ENCODE results near the gene HOOK1. TPM values are rescaled to one million over a fixed set of nuclear protein-coding genes. Genes with fewer than 3 reads are reported as not detected.
"Not testable (repeated sequence)": the region's sequence is repeated elsewhere in the genome, so short reads cannot be mapped to it uniquely, and the experiment has no call there.

Gene HOOK1
- polyA plus RNA-seq, 10 donors, result 1.2 to 4.5 (median 2.3) TPM

DNA sequence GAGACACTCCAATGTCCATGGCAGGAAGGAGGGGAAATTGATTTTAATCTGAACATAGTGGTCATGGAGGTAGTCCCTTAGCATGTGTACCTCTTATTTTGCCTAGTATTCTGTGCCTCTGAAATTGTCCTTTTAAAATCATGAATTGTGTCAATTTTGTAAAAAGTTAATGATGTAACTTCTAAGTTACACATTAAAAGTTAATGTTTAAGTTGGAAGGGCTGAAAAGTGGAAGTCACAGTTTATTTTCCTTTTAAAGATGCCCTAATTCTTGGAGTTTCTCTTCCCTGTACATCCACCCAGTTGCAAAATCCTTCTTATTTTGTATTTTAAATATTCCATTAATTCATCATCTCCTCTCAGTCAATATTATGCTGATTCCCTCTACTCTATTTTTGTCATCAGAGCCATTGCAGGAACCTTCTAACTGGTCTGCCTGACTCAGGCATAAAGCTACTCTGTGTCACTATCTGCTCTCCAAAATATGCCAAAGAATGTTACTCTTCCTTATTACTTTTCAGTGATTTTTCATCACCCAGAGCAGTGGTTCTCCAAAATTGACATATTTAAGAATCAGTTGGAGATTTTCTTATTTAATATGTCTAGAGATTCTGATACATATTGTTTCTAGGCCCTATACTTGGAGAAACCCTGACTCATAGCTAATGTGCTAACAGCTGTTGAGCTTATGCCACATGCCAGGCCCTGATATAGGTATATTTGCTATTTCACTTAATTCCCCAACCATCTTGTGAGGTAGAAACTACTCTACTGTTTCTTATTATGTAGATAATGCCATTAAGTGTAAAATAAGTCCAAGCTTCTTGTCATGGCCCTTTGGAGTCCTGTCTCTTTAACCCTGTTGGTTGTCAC lies 5.1 kb downstream of the HOOK1 start:
- DNase-seq, result no peak

DNA sequence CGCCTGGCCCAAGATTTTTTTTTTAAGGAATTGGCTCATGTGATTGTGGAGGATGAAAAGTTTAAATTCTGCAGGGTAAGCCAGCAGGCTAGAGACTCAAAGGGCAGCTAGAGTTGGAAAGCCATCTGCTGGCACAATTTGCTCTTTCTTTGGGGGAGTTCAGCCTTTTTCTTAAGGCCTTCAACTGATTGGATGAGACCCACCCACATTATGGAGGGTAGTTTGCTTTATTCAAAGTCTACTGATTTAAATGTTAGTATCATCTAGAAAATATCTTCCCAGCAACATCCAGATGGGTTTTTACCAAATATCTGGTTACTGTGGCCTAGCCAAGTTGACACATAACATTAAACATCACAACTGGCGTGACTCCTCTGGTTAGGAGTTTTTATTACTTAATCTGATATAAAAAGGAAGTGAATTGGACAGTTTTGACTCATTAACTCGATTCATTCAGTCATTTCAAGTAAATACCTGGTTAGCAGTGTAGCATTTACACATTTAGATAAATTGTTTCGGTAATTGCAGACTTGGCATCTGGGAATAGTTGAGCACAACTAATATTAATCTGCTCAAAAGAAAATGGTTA lies 12.4 kb downstream of the HOOK1 start:
- no peak for DNase-seq

DNA sequence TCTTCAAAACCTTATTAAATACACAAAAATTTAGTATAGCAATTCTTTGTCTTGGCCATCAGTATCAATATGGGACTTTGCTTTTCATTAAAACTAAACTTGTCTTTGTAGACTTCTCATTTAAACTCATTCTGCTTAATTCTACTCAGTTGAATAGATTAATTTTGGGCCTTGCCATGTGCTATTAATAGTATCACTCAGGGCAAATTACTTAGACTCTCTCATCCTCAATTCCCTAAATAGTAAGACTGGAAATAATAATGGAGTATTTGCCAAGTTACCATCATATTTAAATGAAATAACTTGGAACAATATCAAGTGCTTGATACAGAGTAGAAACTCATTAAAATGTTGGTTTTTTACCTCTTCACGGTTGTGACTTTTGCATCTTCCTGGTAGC lies 13.4 kb downstream of the HOOK1 start:
- DNase-seq, result no peak

DNA sequence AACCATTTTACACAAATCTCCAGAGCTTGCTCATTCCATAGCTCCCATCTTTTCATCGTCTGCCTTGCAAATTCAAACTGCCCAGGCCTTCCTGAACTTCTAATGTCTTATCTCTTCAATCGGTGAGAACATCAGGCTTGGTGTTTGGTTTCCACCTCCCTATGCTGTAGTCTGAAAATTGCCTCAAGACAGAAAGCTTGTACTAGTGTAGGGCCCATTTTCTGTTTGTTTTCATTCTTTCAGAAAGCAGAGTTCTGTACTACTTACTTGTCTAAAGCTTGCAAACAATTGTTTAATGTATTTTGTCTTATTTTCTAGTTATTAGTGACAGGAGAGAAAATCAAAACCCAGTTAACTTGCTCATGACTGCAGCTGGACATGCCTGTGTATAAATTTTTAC lies 16.8 kb downstream of the HOOK1 start:
- no peak for DNase-seq

GRCh38 chr1:59833022-59833421 lies 18.3 kb downstream of the HOOK1 start:
- DNase-seq, result no peak

GRCh38 chr1:59833991-59834390 lies 19.2 kb downstream of the HOOK1 start:
- DNase-seq, result no peak

DNA sequence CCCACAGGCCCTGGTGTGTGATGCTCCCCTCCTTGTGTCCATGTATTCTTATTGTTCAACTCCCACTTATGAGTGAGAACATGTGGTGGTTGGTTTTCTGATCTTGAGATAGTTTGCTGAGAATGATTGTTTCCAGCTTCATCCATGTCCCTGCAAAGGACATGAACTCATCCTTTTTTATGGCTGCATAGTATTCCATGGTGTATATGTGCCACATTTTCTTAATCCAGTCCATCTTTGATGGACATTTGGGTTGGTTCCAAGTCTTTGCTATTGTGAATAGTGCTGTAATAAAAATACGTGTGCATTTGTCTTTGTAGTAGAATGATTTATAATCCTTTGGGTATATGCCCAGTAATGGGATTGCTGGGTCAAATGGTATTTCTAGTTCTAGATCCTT lies 23.1 kb downstream of the HOOK1 start:
- not testable (repeated sequence) for DNase-seq

DNA sequence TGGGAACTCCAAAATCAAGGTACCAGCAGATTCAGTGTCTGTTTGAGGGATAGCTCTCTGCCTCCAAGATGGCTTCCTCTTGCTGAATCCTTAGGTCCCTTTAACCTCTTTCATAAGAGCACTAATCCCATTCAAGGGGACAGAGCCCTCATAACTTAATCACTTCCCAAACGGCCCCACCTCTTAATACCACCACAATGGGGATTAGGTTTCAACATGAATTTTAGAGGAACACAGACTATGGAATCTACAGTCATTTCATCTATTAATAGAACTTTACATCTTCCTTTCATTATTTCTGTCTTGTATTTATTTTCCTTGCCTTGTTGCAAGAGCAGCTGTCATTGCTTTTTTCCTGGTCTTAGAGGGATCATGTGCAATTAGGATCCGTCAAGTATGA lies 30.3 kb downstream of the HOOK1 start:
- DNase-seq, result no peak

- no peak for DNase-seq
Observed at GRCh38 chr1:59846209-59846894, 31.6 kb downstream of the HOOK1 start.

DNA sequence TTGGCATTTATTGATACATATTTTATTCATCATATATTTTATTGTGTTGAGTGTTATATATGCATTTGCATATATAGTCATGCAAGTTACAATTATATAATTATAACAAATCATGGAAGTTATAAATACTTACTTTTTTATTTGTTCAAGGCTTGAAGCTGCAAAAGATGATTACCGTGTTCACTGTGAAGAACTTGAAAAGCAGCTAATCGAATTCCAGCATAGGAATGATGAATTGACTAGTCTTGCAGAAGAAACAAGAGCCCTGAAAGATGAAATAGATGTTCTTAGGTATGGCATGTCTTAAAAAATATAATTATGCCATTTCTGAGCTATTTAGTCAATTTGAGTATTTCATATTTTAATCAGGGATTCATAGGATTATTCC lies 32.1 kb downstream of the HOOK1 start:
- no peak for DNase-seq

DNA sequence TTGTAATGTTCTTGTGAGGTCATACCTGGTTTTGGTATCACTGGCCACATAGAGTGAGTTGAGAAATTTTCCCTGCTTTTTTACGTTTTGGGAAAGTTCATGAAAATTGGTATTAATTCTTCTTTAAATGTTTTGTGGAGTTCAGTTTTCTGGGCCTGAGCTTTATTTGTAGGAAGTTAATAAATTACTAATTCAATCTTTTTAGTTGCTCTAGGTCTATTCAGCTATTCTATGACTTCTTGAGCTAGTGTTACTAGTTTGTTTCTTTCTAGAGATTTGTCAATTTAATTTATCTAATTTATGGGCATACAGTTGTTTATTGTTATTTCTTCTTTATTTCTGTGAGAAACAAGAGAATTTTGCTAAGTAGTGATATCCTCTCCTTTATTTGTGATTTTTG lies 37.4 kb downstream of the HOOK1 start:
- no peak for DNase-seq

- DNase-seq, result not testable (repeated sequence)
Observed at GRCh38 chr1:59855297-59855696, 40.5 kb downstream of the HOOK1 start.

- DNase-seq, result no peak
Observed at GRCh38 chr1:59856725-59857338, 42.1 kb downstream of the HOOK1 start.

- DNase-seq, result no peak
Observed at GRCh38 chr1:59857679-59858354, 43.1 kb downstream of the HOOK1 start.

- no peak for DNase-seq
Observed at GRCh38 chr1:59866462-59866861, 51.7 kb downstream of the HOOK1 start.

- DNase-seq, result no peak
Observed at GRCh38 chr1:59871746-59872145, 57.0 kb downstream of the HOOK1 start.

DNA sequence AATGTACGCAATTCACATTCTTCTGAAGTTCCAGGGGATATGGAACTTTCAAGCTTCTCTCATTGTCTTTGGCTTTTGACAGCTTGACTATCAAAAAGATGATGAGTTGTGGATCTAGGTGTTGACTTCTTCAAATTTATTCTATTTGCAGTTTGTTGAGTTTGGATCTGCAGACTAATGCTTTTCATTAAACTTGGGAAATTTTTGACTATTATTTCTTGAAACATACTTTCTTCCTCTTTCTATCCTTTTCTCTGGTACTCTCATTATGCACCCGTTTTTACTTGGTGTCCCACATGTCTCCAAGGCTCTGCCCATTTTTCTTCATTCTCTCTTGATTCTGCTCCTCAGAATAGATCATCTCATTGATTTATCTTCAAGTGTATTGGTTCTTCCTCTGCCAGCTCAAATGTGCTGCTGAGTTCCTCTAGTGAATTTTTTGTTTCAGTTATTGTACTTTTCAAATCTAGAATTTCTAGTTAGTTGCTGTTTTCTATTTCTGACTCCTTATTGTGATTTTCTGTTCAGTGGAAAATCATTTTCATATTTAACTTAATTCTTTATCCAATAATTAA lies 62.4 kb downstream of the HOOK1 start:
- no peak for DNase-seq

DNA sequence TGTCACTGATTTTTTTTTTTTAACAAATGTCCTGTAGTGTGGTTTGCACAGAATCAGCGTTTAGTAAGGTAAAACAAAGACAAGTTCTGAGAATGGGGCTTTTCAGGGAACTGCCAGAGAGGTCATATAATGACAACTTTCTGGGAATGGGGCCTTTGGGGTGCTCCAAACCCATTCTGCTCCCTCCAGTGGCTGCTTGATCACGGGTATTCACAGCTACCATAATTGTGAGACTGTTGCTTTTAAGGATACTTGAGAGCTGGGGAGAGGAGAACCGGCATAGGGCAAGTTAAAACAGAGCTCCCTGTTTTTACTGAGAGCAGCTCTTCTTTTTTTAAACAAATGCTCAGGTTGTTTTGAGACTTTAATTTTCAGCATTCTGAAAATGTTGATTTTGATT lies 63.6 kb downstream of the HOOK1 start:
- DNase-seq, result no peak

- DNase-seq, result peak; percentile 48 to 68 (median 49)
Observed at GRCh38 chr1:59879574-59879973, 64.8 kb downstream of the HOOK1 start.

DNA sequence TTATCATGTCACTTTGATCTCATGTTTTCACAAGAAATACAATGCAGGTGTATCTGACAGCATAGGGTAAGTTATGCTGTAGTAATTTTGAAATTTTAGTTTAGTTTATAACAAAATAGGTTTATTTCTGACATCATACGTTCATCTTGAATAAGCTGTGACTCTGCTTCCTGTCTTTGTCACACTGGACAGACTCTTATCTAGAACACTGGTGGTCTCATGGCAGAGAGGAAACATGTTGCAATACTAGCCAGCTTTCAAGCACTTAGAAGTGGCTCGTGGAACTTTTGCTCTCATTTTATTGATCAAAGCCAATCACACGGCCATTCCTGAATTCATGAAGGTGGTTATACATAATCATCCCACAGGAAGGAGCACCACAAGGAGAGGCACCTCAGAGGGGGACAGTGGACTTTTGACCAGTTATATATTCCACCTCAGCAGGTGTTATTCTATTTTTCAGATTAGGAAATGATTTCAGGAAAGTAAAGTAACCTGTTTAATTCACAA lies 65.3 kb downstream of the HOOK1 start:
- DNase-seq, result no peak

- DNase-seq, result no peak
Observed at GRCh38 chr1:59880735-59881134, 66.0 kb downstream of the HOOK1 start.
